Gastrocnemius medialis (tissue), 4 donors: Measurements from ENCODE around the gene SLC41A3.

Experiments used
- POLR2A ChIP-seq, 2 donors: fragments of 450-650 bp; IDR thresholded peaks; one replicate each; pipeline ENCODE4 v1.6.1; 2017; ENCODE audit warnings: antibody characterized with exemption in 2 of 2, mild to moderate bottlenecking in 2 of 2, moderate library complexity in 2 of 2
- TF ChIP-seq, protein P1 (sequence below), 5 experiments: fragments of 450-650 bp in 3 of 5; fragments of 200-600 bp in 2 of 5; sonication (generic) in 2 of 5; IDR thresholded peaks in 4 of 5; conservative IDR thresholded peaks in 1 of 5; 1 replicate in 4 of 5; 2 replicates in 1 of 5; pipeline ENCODE4 v1.5.1; 2016 to 2019; ENCODE audit warnings: antibody characterized with exemption in 5 of 5, mild to moderate bottlenecking in 3 of 5, moderate library complexity in 3 of 5

DNA sequence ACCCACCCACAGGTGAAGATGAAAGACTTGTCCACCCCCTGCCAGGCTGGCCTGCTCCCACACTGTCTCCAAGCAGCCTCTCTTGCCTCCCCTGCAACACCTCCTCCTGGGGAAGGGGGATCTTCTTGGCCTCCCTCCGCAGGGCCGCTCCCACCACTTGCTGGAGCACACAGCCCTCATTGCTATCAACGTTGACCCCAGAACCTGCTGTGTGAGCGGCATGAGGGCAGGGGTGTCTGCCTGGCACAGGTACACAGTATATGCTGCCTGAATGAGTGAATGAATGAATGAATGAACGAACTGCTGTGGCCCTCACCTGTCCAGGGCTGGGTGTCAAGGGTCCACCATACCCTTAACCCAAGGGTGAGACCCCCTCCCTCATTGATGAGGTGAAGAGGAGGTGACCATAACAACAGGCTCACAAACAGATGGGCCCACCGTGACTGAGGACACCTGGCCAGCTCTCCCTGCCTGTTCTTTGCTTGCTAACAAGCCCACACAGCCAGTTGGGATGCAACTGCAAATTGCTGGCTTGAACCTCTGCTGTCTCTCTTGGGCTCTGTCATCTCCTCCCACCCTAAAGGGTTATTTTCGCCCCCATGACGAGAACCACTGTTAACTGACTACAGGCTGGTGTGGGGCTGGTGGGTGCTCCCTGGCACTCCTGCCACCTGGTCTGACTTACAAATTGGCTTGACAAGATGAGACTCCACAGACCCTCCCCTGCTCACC lies 22.5 kb downstream of the SLC41A3 start:
- TF ChIP-seq, protein P1, sequence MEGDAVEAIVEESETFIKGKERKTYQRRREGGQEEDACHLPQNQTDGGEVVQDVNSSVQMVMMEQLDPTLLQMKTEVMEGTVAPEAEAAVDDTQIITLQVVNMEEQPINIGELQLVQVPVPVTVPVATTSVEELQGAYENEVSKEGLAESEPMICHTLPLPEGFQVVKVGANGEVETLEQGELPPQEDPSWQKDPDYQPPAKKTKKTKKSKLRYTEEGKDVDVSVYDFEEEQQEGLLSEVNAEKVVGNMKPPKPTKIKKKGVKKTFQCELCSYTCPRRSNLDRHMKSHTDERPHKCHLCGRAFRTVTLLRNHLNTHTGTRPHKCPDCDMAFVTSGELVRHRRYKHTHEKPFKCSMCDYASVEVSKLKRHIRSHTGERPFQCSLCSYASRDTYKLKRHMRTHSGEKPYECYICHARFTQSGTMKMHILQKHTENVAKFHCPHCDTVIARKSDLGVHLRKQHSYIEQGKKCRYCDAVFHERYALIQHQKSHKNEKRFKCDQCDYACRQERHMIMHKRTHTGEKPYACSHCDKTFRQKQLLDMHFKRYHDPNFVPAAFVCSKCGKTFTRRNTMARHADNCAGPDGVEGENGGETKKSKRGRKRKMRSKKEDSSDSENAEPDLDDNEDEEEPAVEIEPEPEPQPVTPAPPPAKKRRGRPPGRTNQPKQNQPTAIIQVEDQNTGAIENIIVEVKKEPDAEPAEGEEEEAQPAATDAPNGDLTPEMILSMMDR (IDR thresholded peaks at IDR 0.05 in 4 of 5, conservative IDR thresholded peaks at IDR 0.05 in 1 of 5): no peak
- TF ChIP-seq POLR2A (IDR thresholded peaks at IDR 0.05): no peak
